Measurements from ENCODE around the gene ABLIM2. TPM values are rescaled to one million over a fixed set of nuclear protein-coding genes. Genes with fewer than 3 reads are reported as not detected.

ABLIM2 gene
- polyA plus RNA-seq, 2 of the 4 experiments (the other 2 are of a cell fraction), result 0.21 to 0.40 TPM

DNA sequence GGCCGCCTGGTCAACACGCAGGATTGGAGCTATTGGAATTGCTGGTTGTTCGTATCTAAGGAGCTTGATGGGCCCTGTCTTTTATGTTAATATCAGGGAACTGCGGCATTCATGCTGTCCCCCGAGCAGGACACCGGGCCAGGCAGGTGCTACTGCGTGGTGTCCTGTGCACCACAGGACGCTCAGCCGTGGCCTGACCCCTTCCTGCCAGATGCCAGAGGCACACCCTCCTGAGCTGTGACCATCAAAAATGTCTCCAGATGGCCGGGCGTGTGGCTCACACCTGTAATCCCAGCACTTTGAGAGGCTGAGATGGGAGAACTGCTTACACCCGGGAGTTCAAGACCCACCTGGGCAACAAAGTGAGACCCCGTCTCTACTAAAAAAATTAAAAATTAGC lies 32.1 kb downstream of the ABLIM2 start:
- no peak for DNase-seq (ENCODE audit: low read depth in 1 of 2, low spot score in 1 of 2)
- Histone ChIP-seq H3K4me3 (no peak overlapping the region), H3K27ac (no peak overlapping the region), H3K4me2 (no peak overlapping the region), H3K9me3 (no peaks in the 10 kb centered on the region), H3K4me1 (no peaks in the 10 kb centered on the region)
- CTCF ChIA-PET, result interaction anchor here (0.6 kb wide), 2 partner anchors 9 to 798 kb away, joined by 3 read pairs; no protein-coding TSS in a partner anchor
- POLR2A ChIA-PET, result interaction anchor here (0.7 kb wide), 1 partner anchor 11 kb away, joined by 6 read pairs; no protein-coding TSS in a partner anchor
- WGBS (ENCODE audit: missing lambda C conversion rate), result 72% methylated on average over 10 of the region's 13 CpGs
- FAIRE-seq, result no peak
- TF ChIP-seq POLR2A (IDR thresholded peaks at IDR 0.05; ENCODE audit: low read length), result no peak
- no peak for TF ChIP-seq RFX5 (IDR thresholded peaks at IDR 0.05)
- TF ChIP-seq HOXB5 (CRISPR knock-in tag; IDR thresholded peaks at IDR 0.05), result no peak
- no peak for TF ChIP-seq NR3C1 (IDR thresholded peaks at IDR 0.05)
- no peak for TF ChIP-seq FOXS1 (CRISPR knock-in tag; IDR thresholded peaks at IDR 0.05)
- no peak for TF ChIP-seq MYC (IDR thresholded peaks at IDR 0.05; ENCODE audit: borderline replicate concordance, low read length)
- TF ChIP-seq GATA3 (IDR thresholded peaks at IDR 0.05; ENCODE audit: borderline replicate concordance), result no peak
- no peak for TF ChIP-seq RCOR1 (IDR thresholded peaks at IDR 0.05; ENCODE audit: low read depth, low read length)
- ATAC-seq, result no peak

DNA sequence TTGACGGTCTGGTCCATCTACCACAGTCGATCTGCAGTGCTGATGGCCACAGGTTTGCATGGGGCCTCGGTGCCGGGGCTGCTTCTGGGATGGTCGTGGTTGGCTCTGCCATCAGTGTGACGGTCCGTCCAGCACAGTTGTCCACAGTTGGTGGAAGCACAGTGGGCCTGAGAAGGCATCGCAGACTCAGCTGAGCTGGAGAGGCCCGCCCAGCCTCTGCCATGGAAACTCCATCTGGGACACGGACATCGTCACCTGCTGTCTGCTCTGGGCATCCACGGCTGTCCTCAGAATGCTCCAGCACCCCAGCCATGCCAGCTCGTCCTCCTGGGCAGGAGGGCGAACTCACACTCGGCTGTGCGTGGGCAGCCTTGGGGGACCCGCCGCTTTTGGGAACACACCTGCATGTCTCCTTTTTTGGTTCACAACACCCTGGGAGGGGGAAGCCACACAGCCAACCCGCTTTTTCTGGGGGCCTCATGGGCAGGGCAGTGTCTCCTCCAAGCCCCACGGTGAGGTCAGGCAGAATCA lies 33.0 kb downstream of the ABLIM2 start:
- no peaks in the 10 kb centered on the region for H3K4me1 ChIP-seq
- 78% methylated on average over 9 of the region's 20 CpGs for WGBS (ENCODE audit: missing lambda C conversion rate)
- CTCF ChIA-PET, result interaction anchor here (0.6 kb wide), 1 partner anchor 8 kb away, joined by 3 read pairs; no protein-coding TSS in a partner anchor
- no peak for FAIRE-seq
- no peaks in the 10 kb centered on the region for H3K9me3 ChIP-seq
- TF ChIP-seq E2F6 (IDR thresholded peaks at IDR 0.05; ENCODE audit: borderline replicate concordance, low read depth) (no peak), RNF2 (IDR thresholded peaks at IDR 0.05; ENCODE audit: borderline replicate concordance, low read depth) (no peak)
- ATAC-seq, result no peak
- no peak overlapping the region for H3K27ac ChIP-seq
- no peak overlapping the region for H3K4me3 ChIP-seq
- H3K4me2 ChIP-seq, result no peak overlapping the region
- POLR2A ChIA-PET, result no interaction called here
- no peak for DNase-seq (ENCODE audit: low read depth in 1 of 2, low spot score in 1 of 2)

DNA sequence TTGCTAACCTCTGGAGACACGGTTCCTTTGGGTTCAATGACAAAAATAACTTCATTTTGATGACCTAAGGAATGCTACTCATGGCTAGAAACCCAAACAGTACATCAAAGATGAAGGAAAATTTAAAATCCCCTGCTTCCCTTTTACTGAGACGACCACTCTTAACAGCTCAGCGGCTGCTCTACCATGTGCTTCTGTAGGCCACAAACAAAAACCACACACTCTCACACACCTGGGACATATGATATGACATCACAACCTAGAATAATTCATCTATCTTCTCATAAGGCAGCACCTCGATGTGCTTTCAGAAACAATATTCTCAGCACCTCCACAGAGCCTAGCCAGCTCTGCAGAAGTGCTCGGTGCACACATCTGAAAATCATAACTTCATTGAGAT lies 34.7 kb downstream of the ABLIM2 start:
- Histone ChIP-seq H3K4me1 (no peaks in the 10 kb centered on the region), H3K9me3 (no peaks in the 10 kb centered on the region), H3K4me2 (no peak overlapping the region), H3K4me3 (no peak overlapping the region), H3K27ac (no peak overlapping the region)
- ATAC-seq (no peak), DNase-seq (ENCODE audit: low read depth in 1 of 2, low spot score in 1 of 2) (no peak), FAIRE-seq (no peak)
- WGBS (ENCODE audit: missing lambda C conversion rate), result 55% methylated on average over 5 of the region's 5 CpGs
- CTCF ChIA-PET, result no interaction called here
- POLR2A ChIA-PET, result no interaction called here
- TF ChIP-seq RCOR1 (IDR thresholded peaks at IDR 0.05; ENCODE audit: low read depth, low read length) (no peak), E2F6 (IDR thresholded peaks at IDR 0.05; ENCODE audit: borderline replicate concordance, low read depth) (no peak), PHF8 (IDR thresholded peaks at IDR 0.05; ENCODE audit: borderline replicate concordance, low read depth) (no peak), GATA3 (IDR thresholded peaks at IDR 0.05; ENCODE audit: borderline replicate concordance) (no peak), KDM1A (IDR thresholded peaks at IDR 0.05; ENCODE audit: low read depth) (no peak), JUN (IDR thresholded peaks at IDR 0.05) (no peak), JUNB (IDR thresholded peaks at IDR 0.05) (no peak)

- H3K4me2 ChIP-seq, result no peak overlapping the region
- DNase-seq (ENCODE audit: low read depth in 1 of 2, low spot score in 1 of 2) (no peak), ATAC-seq (no peak), FAIRE-seq (no peak)
- no peak overlapping the region for H3K4me3 ChIP-seq
- WGBS (ENCODE audit: missing lambda C conversion rate), result 52% methylated on average over 4 of the region's 8 CpGs
- POLR2A ChIA-PET, result no interaction called here
- H3K9me3 ChIP-seq, result no peaks in the 10 kb centered on the region
- CTCF ChIA-PET, result no interaction called here
- H3K4me1 ChIP-seq, result no peaks in the 10 kb centered on the region
- H3K27ac ChIP-seq, result no peak overlapping the region
- no peak for TF ChIP-seq FOSB (CRISPR knock-in tag; IDR thresholded peaks at IDR 0.05)
- no peak for TF ChIP-seq HOXB5 (CRISPR knock-in tag; IDR thresholded peaks at IDR 0.05)
- no peak for TF ChIP-seq RNF2 (IDR thresholded peaks at IDR 0.05; ENCODE audit: borderline replicate concordance, low read depth)
- no peak for TF ChIP-seq E2F6 (IDR thresholded peaks at IDR 0.05; ENCODE audit: borderline replicate concordance, low read depth)
- TF ChIP-seq HOXB13 (CRISPR knock-in tag; IDR thresholded peaks at IDR 0.05; ENCODE audit: low read depth), result no peak
- no peak for TF ChIP-seq ATOH8 (CRISPR knock-in tag; IDR thresholded peaks at IDR 0.05; ENCODE audit: low read depth)
- no peak for TF ChIP-seq CBX8 (IDR thresholded peaks at IDR 0.05)
- TF ChIP-seq HDAC2 (IDR thresholded peaks at IDR 0.05), result no peak
- TF ChIP-seq, protein P1, sequence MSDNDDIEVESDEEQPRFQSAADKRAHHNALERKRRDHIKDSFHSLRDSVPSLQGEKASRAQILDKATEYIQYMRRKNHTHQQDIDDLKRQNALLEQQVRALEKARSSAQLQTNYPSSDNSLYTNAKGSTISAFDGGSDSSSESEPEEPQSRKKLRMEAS (IDR thresholded peaks at IDR 0.05), result no peak
- no peak for TF ChIP-seq NR3C1 (IDR thresholded peaks at IDR 0.05)
- no peak for TF ChIP-seq BHLHE40 (IDR thresholded peaks at IDR 0.05; ENCODE audit: low read depth, low read length)
- TF ChIP-seq POLR2A (IDR thresholded peaks at IDR 0.05; ENCODE audit: low read length), result no peak
- TF ChIP-seq MAZ (IDR thresholded peaks at IDR 0.05; ENCODE audit: borderline replicate concordance, low read depth, low read length), result no peak
- no peak for TF ChIP-seq JUN (IDR thresholded peaks at IDR 0.05)
- no peak for TF ChIP-seq KDM5A (IDR thresholded peaks at IDR 0.05)
- TF ChIP-seq CHD4 (IDR thresholded peaks at IDR 0.05; ENCODE audit: borderline replicate concordance), result no peak
- no peak for TF ChIP-seq ZNF302 (CRISPR knock-in tag; IDR thresholded peaks at IDR 0.05)
- TF ChIP-seq HEYL (CRISPR knock-in tag; IDR thresholded peaks at IDR 0.05), result no peak
- TF ChIP-seq FOXS1 (CRISPR knock-in tag; IDR thresholded peaks at IDR 0.05), result no peak
- no peak for TF ChIP-seq CHD2 (IDR thresholded peaks at IDR 0.05; ENCODE audit: low read length, partially characterized antibody)
Measured at GRCh38 chr4:8123389-8123788, 35.2 kb downstream of the ABLIM2 start.
